HG03097 (cell line): ENCODE measurements around the gene ORMDL2.

Experiments
- ATAC-seq: cut with Tn5 transposase; IDR thresholded peaks from one replicate; pipeline ENCODE4 v1.9.1; 2021; ENCODE audit not compliant: unreplicated experiment, low FRiP score

Gene ORMDL2

GRCh38 chr12:55817345-55818139 is at the start of gene ORMDL2, which contains the start of gene SARNP:
Gene ORMDL2 (plus strand): TSS chr12:55818041. CDS start chr12:55819000, 959 bp downstream.
Gene SARNP (minus strand): TSS chr12:55817724. CDS start chr12:55817701, 23 bp downstream.
- peak; percentile 97 for ATAC-seq

- no peak for ATAC-seq
These were observed 46.1 kb upstream of the ORMDL2 start for GRCh38 chr12:55771736-55772135.

- no peak for ATAC-seq
These were observed 40.0 kb upstream of the ORMDL2 start for GRCh38 chr12:55777856-55778255.

- ATAC-seq: no peak
These were observed 37.2 kb upstream of the ORMDL2 start for GRCh38 chr12:55780685-55781084.

GRCh38 chr12:55788546-55788945 is 29.3 kb upstream of the ORMDL2 start:
- no peak for ATAC-seq

- no peak for ATAC-seq
These were observed 28.7 kb upstream of the ORMDL2 start for GRCh38 chr12:55789171-55789570.

GRCh38 chr12:55789893-55790292 is 27.9 kb upstream of the ORMDL2 start:
- no peak for ATAC-seq

- ATAC-seq: no peak
These were observed 21.9 kb upstream of the ORMDL2 start for GRCh38 chr12:55795950-55796349.

GRCh38 chr12:55797068-55797467 is 20.8 kb upstream of the ORMDL2 start:
- ATAC-seq: no peak

- ATAC-seq: no peak
These were observed 20.3 kb upstream of the ORMDL2 start for GRCh38 chr12:55797550-55797949.

- no peak for ATAC-seq
These were observed 10.9 kb upstream of the ORMDL2 start for GRCh38 chr12:55806982-55807381.

GRCh38 chr12:55809274-55809673 is 8.6 kb upstream of the ORMDL2 start:
- no peak for ATAC-seq

GRCh38 chr12:55812088-55812487 is 5.8 kb upstream of the ORMDL2 start:
- ATAC-seq: no peak

GRCh38 chr12:55814257-55814656 is 3.6 kb upstream of the ORMDL2 start:
- ATAC-seq: no peak

- ATAC-seq: no peak
These were observed 2.4 kb upstream of the ORMDL2 start for GRCh38 chr12:55815473-55815872.

- ATAC-seq: peak; percentile 1
These were observed 928 bp upstream of the ORMDL2 start for GRCh38 chr12:55816881-55817344.

GRCh38 chr12:55818140-55818728 is 393 bp downstream of the ORMDL2 start:
- ATAC-seq: no peak

GRCh38 chr12:55818886-55819285 is 1.0 kb downstream of the ORMDL2 start:
- no peak for ATAC-seq

- ATAC-seq: no peak
These were observed 2.8 kb downstream of the ORMDL2 start for GRCh38 chr12:55820679-55821078.

- ATAC-seq: no peak
These were observed 4.4 kb downstream of the ORMDL2 start for GRCh38 chr12:55822228-55822627.

GRCh38 chr12:55823419-55823818 is 5.6 kb downstream of the ORMDL2 start:
- no peak for ATAC-seq

- no peak for ATAC-seq
These were observed 6.9 kb downstream of the ORMDL2 start for GRCh38 chr12:55824726-55825125.
